ENCODE data around the gene ROBO1.

Gene ROBO1

DNA sequence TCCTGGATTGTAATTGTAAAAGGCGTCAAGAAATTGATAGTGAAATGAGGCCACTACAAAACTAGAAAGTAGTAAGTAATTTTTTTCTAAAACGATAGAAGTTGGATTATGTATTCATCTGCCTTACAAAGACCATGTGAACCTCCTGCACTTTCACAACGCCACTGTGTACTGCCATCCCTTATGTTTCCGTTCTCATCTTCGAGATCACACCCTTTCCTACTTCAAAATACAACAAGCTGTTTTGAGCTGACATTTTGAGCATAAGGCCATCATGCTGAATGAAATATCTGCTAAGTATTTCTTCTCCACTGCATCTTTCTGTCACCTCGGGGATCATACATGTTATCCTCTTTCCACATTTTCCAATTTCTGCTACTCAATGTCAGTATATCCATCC, 885.5 kb downstream of the ROBO1 start:
- Histone ChIP-seq H3K79me2 (ENCODE audit: insufficient read depth, low read length) (no peaks in the 10 kb centered on the region), H3K27ac (ENCODE audit: low read length) (no peak overlapping the region), H4K20me1 (ENCODE audit: insufficient read depth, low read length) (no peaks in the 10 kb centered on the region), H3K4me2 (ENCODE audit: insufficient read depth, low read length) (no peak overlapping the region), H3K9ac (ENCODE audit: low read depth, low read length) (no peak overlapping the region), H3K9me3 (ENCODE audit: insufficient read depth, low read length, severe bottlenecking) (no peaks in the 10 kb centered on the region), H3K4me3 (ENCODE audit: low read depth in 1 of 2, low read length in 2 of 2) (no peak overlapping the region), H3K27me3 (ENCODE audit: insufficient read depth, low read length, poor library complexity) (no peaks in the 10 kb centered on the region), H3K36me3 (ENCODE audit: insufficient read depth, low read length) (no peaks in the 10 kb centered on the region), H3K4me1 (ENCODE audit: insufficient read depth, low read length) (no peaks in the 10 kb centered on the region), H2AFZ (ENCODE audit: low read depth, low read length) (no peak overlapping the region)
- no peak for DNase-seq
- no peak for TF ChIP-seq CTCF (IDR thresholded peaks at IDR 0.05; ENCODE audit: borderline replicate concordance, extremely low read depth, low read length, poor library complexity, severe bottlenecking)
- ATAC-seq (ENCODE audit: insufficient read depth, low read depth), result no peak

GRCh38 chr3:78881501-78881900, 886.3 kb downstream of the ROBO1 start:
- Histone ChIP-seq H3K4me1 (ENCODE audit: insufficient read depth, low read length) (no peaks in the 10 kb centered on the region), H3K9ac (ENCODE audit: low read depth, low read length) (no peak overlapping the region), H4K20me1 (ENCODE audit: insufficient read depth, low read length) (no peaks in the 10 kb centered on the region), H3K36me3 (ENCODE audit: insufficient read depth, low read length) (no peaks in the 10 kb centered on the region), H3K27me3 (ENCODE audit: insufficient read depth, low read length, poor library complexity) (no peaks in the 10 kb centered on the region), H3K4me2 (ENCODE audit: insufficient read depth, low read length) (no peak overlapping the region), H3K27ac (ENCODE audit: low read length) (no peak overlapping the region), H2AFZ (ENCODE audit: low read depth, low read length) (no peak overlapping the region), H3K4me3 (ENCODE audit: low read depth in 1 of 2, low read length in 2 of 2) (no peak overlapping the region), H3K79me2 (ENCODE audit: insufficient read depth, low read length) (no peaks in the 10 kb centered on the region), H3K9me3 (ENCODE audit: insufficient read depth, low read length, severe bottlenecking) (no peaks in the 10 kb centered on the region)
- no peak for ATAC-seq (ENCODE audit: insufficient read depth, low read depth)
- TF ChIP-seq EZH2 (IDR thresholded peaks at IDR 0.05; ENCODE audit: borderline replicate concordance, low read depth, low read length, severe bottlenecking) (no peak), CTCF (IDR thresholded peaks at IDR 0.05; ENCODE audit: borderline replicate concordance, extremely low read depth, low read length, poor library complexity, severe bottlenecking) (no peak)
- no peak for DNase-seq

DNA sequence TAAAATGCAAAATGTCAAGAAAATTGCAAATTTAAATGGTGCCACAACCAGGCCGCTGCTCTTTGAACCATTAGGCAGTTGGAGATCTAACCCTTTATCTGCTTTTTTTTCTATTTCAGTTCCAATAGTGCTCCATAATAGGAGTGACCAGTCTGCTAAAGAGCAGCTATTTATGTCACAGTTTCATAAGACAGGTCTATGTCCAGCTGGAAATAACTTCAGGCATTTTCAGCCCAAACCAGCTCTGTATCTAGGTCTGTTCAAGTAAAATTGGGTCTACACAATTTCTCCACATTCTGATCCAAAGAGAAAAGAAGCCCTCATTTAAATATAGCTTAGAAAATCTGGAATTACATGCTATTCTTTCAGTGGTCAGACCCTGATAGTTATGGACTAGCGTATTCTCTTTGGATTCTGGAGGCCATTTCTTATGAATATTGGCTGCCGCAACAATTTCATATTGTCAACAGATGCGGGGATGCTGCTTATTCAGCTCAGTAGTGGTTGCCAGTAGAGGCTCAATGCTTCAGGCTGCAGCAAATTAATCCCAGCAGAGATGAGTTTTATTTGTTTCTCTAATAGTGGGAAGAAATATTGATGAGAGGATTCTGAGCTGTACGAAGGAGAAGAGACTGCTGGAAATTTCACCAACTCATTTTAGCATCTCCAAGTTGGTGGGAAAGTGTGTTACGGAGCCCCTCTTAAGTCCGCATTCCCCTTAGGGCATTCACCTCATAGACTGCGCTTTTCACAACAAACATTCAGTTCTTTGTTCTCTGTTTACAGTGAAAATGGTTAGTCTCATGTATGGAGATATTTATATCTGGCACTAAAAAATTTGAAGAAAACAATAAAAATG, 887.0 kb downstream of the ROBO1 start:
- Histone ChIP-seq H3K4me1 (ENCODE audit: insufficient read depth, low read length) (no peaks in the 10 kb centered on the region), H3K36me3 (ENCODE audit: insufficient read depth, low read length) (no peaks in the 10 kb centered on the region), H3K9ac (ENCODE audit: low read depth, low read length) (no peak overlapping the region), H3K27me3 (ENCODE audit: insufficient read depth, low read length, poor library complexity) (no peaks in the 10 kb centered on the region), H4K20me1 (ENCODE audit: insufficient read depth, low read length) (no peaks in the 10 kb centered on the region), H2AFZ (ENCODE audit: low read depth, low read length) (no peak overlapping the region), H3K27ac (ENCODE audit: low read length) (no peak overlapping the region), H3K4me3 (ENCODE audit: low read depth in 1 of 2, low read length in 2 of 2) (no peak overlapping the region), H3K79me2 (ENCODE audit: insufficient read depth, low read length) (no peaks in the 10 kb centered on the region), H3K4me2 (ENCODE audit: insufficient read depth, low read length) (no peak overlapping the region), H3K9me3 (ENCODE audit: insufficient read depth, low read length, severe bottlenecking) (no peaks in the 10 kb centered on the region)
- no peak for ATAC-seq (ENCODE audit: insufficient read depth, low read depth)
- DNase-seq, result no peak
- no peak for TF ChIP-seq CTCF (IDR thresholded peaks at IDR 0.05; ENCODE audit: borderline replicate concordance, extremely low read depth, low read length, poor library complexity, severe bottlenecking)
- no peak for TF ChIP-seq EZH2 (IDR thresholded peaks at IDR 0.05; ENCODE audit: borderline replicate concordance, low read depth, low read length, severe bottlenecking)
